Measurements from ENCODE around the gene MSI2. TPM values are rescaled to one million over a fixed set of nuclear protein-coding genes. Genes with fewer than 3 reads are reported as not detected.

The MSI2 gene
- total RNA-seq, 1 experiment from 2014 or later, result 169 TPM

- Histone ChIP-seq H3K27ac (ENCODE audit: low read length) (no peak overlapping the region), H3K9me3 (ENCODE audit: low read length) (no peaks in the 10 kb centered on the region), H3K36me3 (ENCODE audit: insufficient read depth, low read length) (peaks cover 38% of the 10 kb centered on the region), H3K27me3 (ENCODE audit: low read length) (no peaks in the 10 kb centered on the region), H3K4me3 (ENCODE audit: low read length) (no peak overlapping the region), H4K20me1 (ENCODE audit: insufficient read depth, low read depth, low read length) (no peaks in the 10 kb centered on the region), H2AFZ (ENCODE audit: low read length) (no peak overlapping the region), H3K4me1 (ENCODE audit: low read length) (peaks cover 58% of the 10 kb centered on the region), H3K9me2 (replicated peaks; ENCODE audit: insufficient read depth, low read length) (no peaks in the 10 kb centered on the region), H3K79me2 (ENCODE audit: low read length) (peaks cover 91% of the 10 kb centered on the region), H3K9ac (ENCODE audit: low read length) (no peak overlapping the region), H3K4me2 (ENCODE audit: low read depth, low read length, poor library complexity, severe bottlenecking) (no peak overlapping the region)
- no peak for DNase-seq
Observed at GRCh38 chr17:57413848-57414651, 157.7 kb downstream of the MSI2 start.

GRCh38 chr17:57415751-57416207 lies 159.5 kb downstream of the MSI2 start:
- peak overlapping the region; percentile 99 for H3K27ac ChIP-seq (ENCODE audit: low read length)
- H3K4me1 ChIP-seq (ENCODE audit: low read length), result peaks cover 60% of the 10 kb centered on the region
- H3K27me3 ChIP-seq (ENCODE audit: low read length), result no peaks in the 10 kb centered on the region
- no peak for DNase-seq
- no peaks in the 10 kb centered on the region for H3K9me3 ChIP-seq (ENCODE audit: low read length)
- no peak overlapping the region for H3K9ac ChIP-seq (ENCODE audit: low read length)
- H3K4me3 ChIP-seq (ENCODE audit: low read length), result no peak overlapping the region
- no peak overlapping the region for H2AFZ ChIP-seq (ENCODE audit: low read length)
- H3K36me3 ChIP-seq (ENCODE audit: insufficient read depth, low read length), result peaks cover 34% of the 10 kb centered on the region
- no peaks in the 10 kb centered on the region for H4K20me1 ChIP-seq (ENCODE audit: insufficient read depth, low read depth, low read length)
- no peak overlapping the region for H3K4me2 ChIP-seq (ENCODE audit: low read depth, low read length, poor library complexity, severe bottlenecking)
- H3K9me2 ChIP-seq (replicated peaks; ENCODE audit: insufficient read depth, low read length), result no peaks in the 10 kb centered on the region
- H3K79me2 ChIP-seq (ENCODE audit: low read length), result peaks cover 81% of the 10 kb centered on the region

DNA sequence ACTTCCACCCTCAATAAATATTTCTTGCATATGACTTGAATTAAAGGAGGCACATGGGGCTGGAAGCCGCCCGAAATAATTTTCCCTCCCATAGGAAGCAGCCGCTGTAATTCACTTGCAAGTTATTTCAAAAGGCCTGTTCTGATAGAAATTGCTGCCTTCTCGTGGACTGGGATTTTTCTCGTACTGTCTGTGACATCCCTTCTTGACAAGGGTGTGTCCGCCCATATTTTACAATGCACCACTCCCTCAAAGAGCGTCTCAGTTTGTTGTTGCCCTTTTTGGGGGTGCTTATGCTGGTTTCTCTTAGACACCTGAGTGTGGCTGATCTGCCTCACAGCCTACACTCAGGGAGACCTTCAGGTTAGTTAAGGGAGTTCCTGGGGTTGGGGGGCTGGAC lies 160.0 kb downstream of the MSI2 start:
- peaks cover 76% of the 10 kb centered on the region for H3K79me2 ChIP-seq (ENCODE audit: low read length)
- no peak overlapping the region for H3K4me3 ChIP-seq (ENCODE audit: low read length)
- H3K4me1 ChIP-seq (ENCODE audit: low read length), result peaks cover 62% of the 10 kb centered on the region
- H3K9me2 ChIP-seq (replicated peaks; ENCODE audit: insufficient read depth, low read length), result no peaks in the 10 kb centered on the region
- H3K9me3 ChIP-seq (ENCODE audit: low read length), result no peaks in the 10 kb centered on the region
- H3K36me3 ChIP-seq (ENCODE audit: insufficient read depth, low read length), result peaks cover 34% of the 10 kb centered on the region
- H3K27ac ChIP-seq (ENCODE audit: low read length), result peak overlapping the region; percentile 99
- no peak overlapping the region for H2AFZ ChIP-seq (ENCODE audit: low read length)
- H4K20me1 ChIP-seq (ENCODE audit: insufficient read depth, low read depth, low read length), result no peaks in the 10 kb centered on the region
- H3K9ac ChIP-seq (ENCODE audit: low read length), result no peak overlapping the region
- no peaks in the 10 kb centered on the region for H3K27me3 ChIP-seq (ENCODE audit: low read length)
- no peak for DNase-seq
- no peak overlapping the region for H3K4me2 ChIP-seq (ENCODE audit: low read depth, low read length, poor library complexity, severe bottlenecking)

GRCh38 chr17:57417956-57418355 lies 161.6 kb downstream of the MSI2 start:
- no peak for DNase-seq
- peaks cover 64% of the 10 kb centered on the region for H3K4me1 ChIP-seq (ENCODE audit: low read length)
- H3K79me2 ChIP-seq (ENCODE audit: low read length), result peaks cover 63% of the 10 kb centered on the region
- H3K4me2 ChIP-seq (ENCODE audit: low read depth, low read length, poor library complexity, severe bottlenecking), result peak overlapping the region; percentile 8
- H3K36me3 ChIP-seq (ENCODE audit: insufficient read depth, low read length), result peaks cover 29% of the 10 kb centered on the region
- H4K20me1 ChIP-seq (ENCODE audit: insufficient read depth, low read depth, low read length), result no peaks in the 10 kb centered on the region
- no peaks in the 10 kb centered on the region for H3K9me3 ChIP-seq (ENCODE audit: low read length)
- no peak overlapping the region for H3K4me3 ChIP-seq (ENCODE audit: low read length)
- H3K27ac ChIP-seq (ENCODE audit: low read length), result peak overlapping the region; percentile 99
- no peak overlapping the region; the same call in 1 of the 2 replicates for H3K9ac ChIP-seq (ENCODE audit: low read length)
- H3K27me3 ChIP-seq (ENCODE audit: low read length), result no peaks in the 10 kb centered on the region
- H2AFZ ChIP-seq (ENCODE audit: low read length), result no peak overlapping the region
- no peaks in the 10 kb centered on the region for H3K9me2 ChIP-seq (replicated peaks; ENCODE audit: insufficient read depth, low read length)

DNA sequence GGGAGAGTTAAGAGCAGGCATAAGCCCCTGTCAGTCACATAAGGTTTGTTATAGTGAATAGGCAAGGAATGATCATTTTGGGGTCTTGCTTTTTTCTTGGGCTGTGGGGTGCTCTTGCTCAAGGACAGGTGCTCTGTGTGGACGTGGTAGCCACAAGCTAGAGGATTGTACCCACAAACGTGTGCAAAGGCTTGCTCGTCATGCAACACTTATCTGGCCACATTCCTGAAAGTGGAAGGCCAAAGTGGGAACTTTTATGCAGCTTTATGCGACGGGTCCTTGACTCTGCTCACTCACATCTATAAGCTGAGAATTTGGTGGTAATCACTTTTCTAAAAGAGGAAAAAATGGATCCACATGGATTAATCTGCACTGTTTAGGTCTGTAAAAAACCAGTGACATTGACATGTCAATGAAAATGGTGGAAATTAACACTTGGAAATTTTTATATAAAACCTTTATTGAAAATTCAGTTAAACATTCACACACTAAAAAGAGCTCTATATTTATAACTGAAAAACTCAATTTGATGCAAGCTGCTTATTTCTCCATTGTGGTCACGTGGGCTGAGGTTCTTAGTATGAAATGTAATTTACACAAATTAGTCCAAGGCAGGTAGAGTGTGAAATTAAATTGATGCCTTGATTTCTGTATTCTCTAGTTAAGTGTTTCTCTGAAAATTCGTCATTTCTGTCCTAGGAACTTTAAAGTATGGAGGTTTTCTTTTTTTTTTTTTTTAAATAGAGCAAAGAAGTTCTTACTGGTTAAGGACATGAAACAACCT lies 162.3 kb downstream of the MSI2 start:
- Histone ChIP-seq H2AFZ (ENCODE audit: low read length) (no peak overlapping the region), H3K4me3 (ENCODE audit: low read length) (no peak overlapping the region), H3K9ac (ENCODE audit: low read length) (no peak overlapping the region), H3K36me3 (ENCODE audit: insufficient read depth, low read length) (peaks cover 27% of the 10 kb centered on the region), H3K79me2 (ENCODE audit: low read length) (peaks cover 56% of the 10 kb centered on the region), H3K9me3 (ENCODE audit: low read length) (no peaks in the 10 kb centered on the region), H4K20me1 (ENCODE audit: insufficient read depth, low read depth, low read length) (no peaks in the 10 kb centered on the region), H3K27ac (ENCODE audit: low read length) (peak overlapping the region; percentile 99), H3K4me2 (ENCODE audit: low read depth, low read length, poor library complexity, severe bottlenecking) (peak overlapping the region; percentile 8), H3K9me2 (replicated peaks; ENCODE audit: insufficient read depth, low read length) (no peaks in the 10 kb centered on the region), H3K4me1 (ENCODE audit: low read length) (peaks cover 71% of the 10 kb centered on the region), H3K27me3 (ENCODE audit: low read length) (no peaks in the 10 kb centered on the region)
- DNase-seq, result no peak

DNA sequence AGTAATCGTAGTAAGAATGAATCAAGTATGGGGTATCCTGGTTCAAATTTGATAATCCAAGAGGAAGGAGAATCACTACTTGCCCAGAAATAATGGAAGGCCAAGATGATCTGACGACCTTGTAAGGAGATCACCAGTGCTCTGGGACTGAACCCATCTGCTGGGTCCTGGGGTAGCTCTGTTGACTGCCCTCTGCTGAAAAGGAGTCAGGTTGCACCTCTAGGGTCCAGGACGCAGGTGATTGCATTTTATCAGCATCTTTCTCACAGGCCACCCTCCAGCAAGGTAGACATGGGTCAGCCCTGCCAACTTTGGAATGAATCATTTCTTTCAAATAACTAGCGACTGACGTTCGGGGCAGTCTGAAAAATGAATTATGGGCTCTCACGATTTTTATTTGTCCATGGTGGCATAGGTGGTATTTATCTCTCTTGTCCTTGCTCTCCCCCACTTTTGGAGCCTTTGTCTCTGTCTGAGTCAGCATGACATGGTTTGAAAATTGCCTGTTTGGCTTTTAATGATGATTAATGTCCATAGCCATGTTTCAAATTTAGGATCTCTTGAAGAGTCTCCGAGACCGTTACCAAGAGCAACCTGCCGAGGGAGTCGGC lies 163.7 kb downstream of the MSI2 start:
- peaks cover 18% of the 10 kb centered on the region for H3K36me3 ChIP-seq (ENCODE audit: insufficient read depth, low read length)
- H3K27ac ChIP-seq (ENCODE audit: low read length), result peak overlapping the region; percentile 99

DNA sequence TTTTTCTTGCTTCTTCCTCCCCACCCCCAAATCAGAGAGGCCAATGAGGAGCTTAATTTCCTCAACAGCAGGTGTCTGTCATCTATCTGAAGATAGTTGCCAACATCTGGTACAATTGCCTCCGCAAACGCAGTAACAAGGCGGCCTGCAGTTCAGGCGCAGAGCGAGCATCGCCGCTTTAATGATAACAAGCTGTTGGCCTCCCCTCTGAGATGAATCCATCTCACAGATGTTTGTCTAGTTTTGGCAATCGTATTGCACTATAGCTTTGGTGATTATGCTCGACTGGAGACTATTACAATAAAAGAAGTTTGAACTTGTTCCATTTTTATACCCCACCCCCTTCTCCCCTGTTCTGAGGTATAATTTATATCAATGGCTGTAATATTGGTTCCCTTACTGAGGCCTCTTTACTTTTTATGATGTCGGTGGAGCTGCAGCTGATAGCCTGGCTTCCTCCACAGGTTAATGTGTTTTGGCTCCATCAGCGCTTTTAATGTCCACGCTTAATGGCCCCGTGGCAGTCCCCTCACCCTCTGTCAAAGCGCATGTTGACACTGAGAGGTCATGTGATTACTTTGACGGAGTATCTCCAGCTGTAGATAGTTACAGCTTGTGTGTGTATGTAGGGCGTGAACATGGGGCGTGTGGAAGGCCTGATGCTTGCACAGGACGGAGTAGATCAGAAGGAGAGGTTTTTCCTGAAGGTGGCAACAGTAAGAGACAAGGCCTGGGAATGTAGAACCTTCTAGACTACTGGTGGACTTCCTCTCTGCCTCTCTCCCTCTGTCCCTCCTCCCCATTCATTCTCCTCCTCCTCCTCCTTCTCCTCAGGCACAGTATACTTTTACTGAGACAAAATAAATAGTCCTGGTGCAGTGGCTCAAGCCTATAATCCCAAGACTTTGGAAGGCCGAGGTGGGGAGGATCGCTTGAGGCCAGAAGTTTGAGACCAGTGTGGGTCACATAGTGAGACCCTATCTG lies 164.7 kb downstream of the MSI2 start:
- peak overlapping the region; percentile 44 for H3K9ac ChIP-seq (ENCODE audit: low read length)
- peaks cover 8% of the 10 kb centered on the region for H3K36me3 ChIP-seq (ENCODE audit: insufficient read depth, low read length)
- H3K4me3 ChIP-seq (ENCODE audit: low read length), result no peak overlapping the region
- H3K4me2 ChIP-seq (ENCODE audit: low read depth, low read length, poor library complexity, severe bottlenecking), result peak overlapping the region; percentile 77
- no peaks in the 10 kb centered on the region for H4K20me1 ChIP-seq (ENCODE audit: insufficient read depth, low read depth, low read length)
- H3K79me2 ChIP-seq (ENCODE audit: low read length), result peaks cover 47% of the 10 kb centered on the region
- DNase-seq, result no peak
- H2AFZ ChIP-seq (ENCODE audit: low read length), result no peak overlapping the region
- H3K27ac ChIP-seq (ENCODE audit: low read length), result peak overlapping the region; percentile 99
- no peaks in the 10 kb centered on the region for H3K27me3 ChIP-seq (ENCODE audit: low read length)
- H3K4me1 ChIP-seq (ENCODE audit: low read length), result peaks cover 95% of the 10 kb centered on the region
- no peaks in the 10 kb centered on the region for H3K9me3 ChIP-seq (ENCODE audit: low read length)
- H3K9me2 ChIP-seq (replicated peaks; ENCODE audit: insufficient read depth, low read length), result no peaks in the 10 kb centered on the region

More for the DNA sequence above, 163.7 kb downstream of the MSI2 start:
- peaks cover 85% of the 10 kb centered on the region for H3K4me1 ChIP-seq (ENCODE audit: low read length)
- H3K9me3 ChIP-seq (ENCODE audit: low read length), result no peaks in the 10 kb centered on the region
- peaks cover 47% of the 10 kb centered on the region for H3K79me2 ChIP-seq (ENCODE audit: low read length)
- no peaks in the 10 kb centered on the region for H4K20me1 ChIP-seq (ENCODE audit: insufficient read depth, low read depth, low read length)
- H3K4me2 ChIP-seq (ENCODE audit: low read depth, low read length, poor library complexity, severe bottlenecking), result no peak overlapping the region
- H3K4me3 ChIP-seq (ENCODE audit: low read length), result no peak overlapping the region
- peak; percentile 57 for DNase-seq
- no peak overlapping the region for H2AFZ ChIP-seq (ENCODE audit: low read length)
- no peak overlapping the region for H3K9ac ChIP-seq (ENCODE audit: low read length)
- H3K9me2 ChIP-seq (replicated peaks; ENCODE audit: insufficient read depth, low read length), result no peaks in the 10 kb centered on the region
- no peaks in the 10 kb centered on the region for H3K27me3 ChIP-seq (ENCODE audit: low read length)
